Cortex of kidney (tissue), 1 donor: ENCODE data around the gene DPP10.

Experiments used
- DNase-seq: peaks from one replicate; lab custom pipeline; 2025; lab: John Stamatoyannopoulos, UW

The DPP10 gene

GRCh38 chr2:115160531-115161080 lies 718.2 kb downstream of the DPP10 start:
- DNase-seq, result no peak

GRCh38 chr2:115161081-115161770 lies 718.8 kb downstream of the DPP10 start:
- DNase-seq, result no peak

GRCh38 chr2:115161771-115162493 lies 719.5 kb downstream of the DPP10 start:
- no peak for DNase-seq

- DNase-seq, result no peak
These were observed 720.3 kb downstream of the DPP10 start for GRCh38 chr2:115162494-115163293.

GRCh38 chr2:115163572-115163971 lies 721.1 kb downstream of the DPP10 start:
- no peak for DNase-seq

GRCh38 chr2:115165529-115166109 lies 723.2 kb downstream of the DPP10 start:
- no peak for DNase-seq

- DNase-seq, result no peak
These were observed 726.0 kb downstream of the DPP10 start for GRCh38 chr2:115168457-115168856.

- no peak for DNase-seq
These were observed 727.4 kb downstream of the DPP10 start for GRCh38 chr2:115169814-115170213.

GRCh38 chr2:115171751-115172150 lies 729.3 kb downstream of the DPP10 start:
- no peak for DNase-seq

- DNase-seq, result no peak
These were observed 732.2 kb downstream of the DPP10 start for GRCh38 chr2:115174651-115175050.

GRCh38 chr2:115183144-115183543 lies 740.7 kb downstream of the DPP10 start:
- DNase-seq, result no peak

GRCh38 chr2:115190459-115190858 lies 748.0 kb downstream of the DPP10 start:
- no peak for DNase-seq

- DNase-seq, result no peak
These were observed 752.2 kb downstream of the DPP10 start for GRCh38 chr2:115194623-115195022.

GRCh38 chr2:115196587-115196986 lies 754.1 kb downstream of the DPP10 start:
- no peak for DNase-seq

GRCh38 chr2:115199966-115200365 lies 757.5 kb downstream of the DPP10 start:
- no peak for DNase-seq

GRCh38 chr2:115201386-115201785 lies 758.9 kb downstream of the DPP10 start:
- DNase-seq, result no peak

- DNase-seq, result no peak
These were observed 766.2 kb downstream of the DPP10 start for GRCh38 chr2:115208493-115209164.

GRCh38 chr2:115214050-115214449 lies 771.6 kb downstream of the DPP10 start:
- no peak for DNase-seq

- no peak for DNase-seq
These were observed 776.9 kb downstream of the DPP10 start for GRCh38 chr2:115219296-115219695.

GRCh38 chr2:115234186-115234585 lies 791.7 kb downstream of the DPP10 start:
- DNase-seq, result no peak

- DNase-seq, result no peak
These were observed 792.3 kb downstream of the DPP10 start for GRCh38 chr2:115234737-115235136.

GRCh38 chr2:115248066-115248465 lies 805.6 kb downstream of the DPP10 start:
- DNase-seq, result no peak
